ENCODE results near the gene DRD2.
A peak's percentile ranks its signal among the peaks of the same experiment; 100 is the strongest.

Gene DRD2

GRCh38 chr11:113474362-113475159 is 637 bp downstream of the DRD2 start:
- no peak overlapping the region for H3K4me3 ChIP-seq (ENCODE audit: control insufficient read depth, low read depth, low read length)
- TF ChIP-seq, protein P1, sequence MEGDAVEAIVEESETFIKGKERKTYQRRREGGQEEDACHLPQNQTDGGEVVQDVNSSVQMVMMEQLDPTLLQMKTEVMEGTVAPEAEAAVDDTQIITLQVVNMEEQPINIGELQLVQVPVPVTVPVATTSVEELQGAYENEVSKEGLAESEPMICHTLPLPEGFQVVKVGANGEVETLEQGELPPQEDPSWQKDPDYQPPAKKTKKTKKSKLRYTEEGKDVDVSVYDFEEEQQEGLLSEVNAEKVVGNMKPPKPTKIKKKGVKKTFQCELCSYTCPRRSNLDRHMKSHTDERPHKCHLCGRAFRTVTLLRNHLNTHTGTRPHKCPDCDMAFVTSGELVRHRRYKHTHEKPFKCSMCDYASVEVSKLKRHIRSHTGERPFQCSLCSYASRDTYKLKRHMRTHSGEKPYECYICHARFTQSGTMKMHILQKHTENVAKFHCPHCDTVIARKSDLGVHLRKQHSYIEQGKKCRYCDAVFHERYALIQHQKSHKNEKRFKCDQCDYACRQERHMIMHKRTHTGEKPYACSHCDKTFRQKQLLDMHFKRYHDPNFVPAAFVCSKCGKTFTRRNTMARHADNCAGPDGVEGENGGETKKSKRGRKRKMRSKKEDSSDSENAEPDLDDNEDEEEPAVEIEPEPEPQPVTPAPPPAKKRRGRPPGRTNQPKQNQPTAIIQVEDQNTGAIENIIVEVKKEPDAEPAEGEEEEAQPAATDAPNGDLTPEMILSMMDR (conservative IDR thresholded peaks at IDR 0.05; ENCODE audit: control insufficient read depth, insufficient read depth, low read depth, low read length), result no peak
- DNase-seq (ENCODE audit: low read depth), result peak; percentile 68

- DNase-seq (ENCODE audit: low read depth), result no peak
- TF ChIP-seq, protein P1 (conservative IDR thresholded peaks at IDR 0.05; ENCODE audit: control insufficient read depth, insufficient read depth, low read depth, low read length), result no peak
- no peak overlapping the region for H3K4me3 ChIP-seq (ENCODE audit: control insufficient read depth, low read depth, low read length)
Observed at GRCh38 chr11:113473983-113474361, 1.2 kb downstream of the DRD2 start.

DNA sequence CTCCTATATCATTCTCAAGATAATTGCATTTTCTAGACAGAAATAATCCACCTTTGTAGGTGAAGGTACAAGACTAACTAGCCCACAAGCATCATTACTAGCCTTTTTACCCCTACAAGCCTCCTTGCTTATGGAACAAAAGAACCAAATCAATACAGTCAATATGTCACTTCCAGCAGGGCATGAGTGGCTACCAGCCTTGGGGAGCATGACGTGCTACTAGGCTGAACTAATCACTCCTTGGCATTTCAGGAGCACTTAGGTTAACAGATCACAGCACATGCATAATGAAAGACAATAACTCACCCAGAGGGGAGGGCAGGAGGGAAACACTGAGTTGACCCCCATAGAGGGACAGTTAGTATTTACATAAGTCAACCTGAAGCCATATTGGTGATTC is 2.7 kb downstream of the DRD2 start:
- TF ChIP-seq, protein P1 (conservative IDR thresholded peaks at IDR 0.05; ENCODE audit: control insufficient read depth, insufficient read depth, low read depth, low read length), result no peak
- DNase-seq (ENCODE audit: low read depth), result no peak
- no peak overlapping the region for H3K4me3 ChIP-seq (ENCODE audit: control insufficient read depth, low read depth, low read length)

GRCh38 chr11:113470233-113470632 is 5.0 kb downstream of the DRD2 start:
- no peak overlapping the region for H3K4me3 ChIP-seq (ENCODE audit: control insufficient read depth, low read depth, low read length)
- TF ChIP-seq, protein P1 (conservative IDR thresholded peaks at IDR 0.05; ENCODE audit: control insufficient read depth, insufficient read depth, low read depth, low read length), result no peak
- no peak for DNase-seq (ENCODE audit: low read depth)

DNA sequence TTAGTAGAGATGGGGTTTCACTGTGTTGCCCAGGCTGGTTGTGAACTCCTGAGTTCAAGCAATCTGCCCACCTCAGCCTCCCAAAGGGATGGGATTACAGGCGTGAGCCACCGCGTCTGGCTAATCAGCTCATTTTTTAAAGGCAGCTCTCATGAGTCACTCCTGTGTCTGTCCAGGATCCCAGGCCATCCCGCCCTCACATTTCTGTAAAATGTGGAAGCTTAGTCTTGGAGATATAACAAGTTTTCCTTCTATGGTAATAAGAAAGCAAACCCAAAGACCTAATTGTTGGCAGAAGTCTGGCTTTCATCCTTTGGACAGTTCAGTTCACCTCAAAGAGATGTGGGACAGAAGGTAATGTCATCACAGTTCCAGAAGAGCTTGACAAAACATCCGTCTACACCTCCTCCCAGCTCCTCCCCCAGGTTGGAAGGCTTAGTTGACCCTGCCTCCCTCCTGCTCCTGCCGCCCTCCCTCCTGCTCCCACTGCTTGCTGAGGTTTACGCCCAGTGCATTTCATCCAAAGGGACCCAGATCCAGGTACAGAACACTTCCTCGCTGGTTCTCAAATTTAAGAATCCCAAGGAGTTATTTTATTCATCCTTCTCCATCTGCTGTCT is 6.4 kb downstream of the DRD2 start:
- DNase-seq (ENCODE audit: low read depth), result no peak
- H3K4me3 ChIP-seq (ENCODE audit: control insufficient read depth, low read depth, low read length), result no peak overlapping the region
- TF ChIP-seq, protein P1 (conservative IDR thresholded peaks at IDR 0.05; ENCODE audit: control insufficient read depth, insufficient read depth, low read depth, low read length), result no peak

- H3K4me3 ChIP-seq (ENCODE audit: control insufficient read depth, low read depth, low read length), result no peak overlapping the region
- DNase-seq (ENCODE audit: low read depth), result no peak
- TF ChIP-seq, protein P1 (conservative IDR thresholded peaks at IDR 0.05; ENCODE audit: control insufficient read depth, insufficient read depth, low read depth, low read length), result no peak
Observed at GRCh38 chr11:113467545-113467944, 7.7 kb downstream of the DRD2 start.
